Measurements from ENCODE around the gene C3.

The C3 gene

GRCh38 chr19:6685962-6686627 is 34.4 kb downstream of the C3 start:
- DNase-seq (ENCODE audit: extremely low read depth, insufficient read length) = no peak
- TF ChIP-seq CTCF (IDR thresholded peaks at IDR 0.05; ENCODE audit: insufficient read depth, low read length, poor library complexity, severe bottlenecking) = no peak
- H3K36me3 ChIP-seq (ENCODE audit: control insufficient read depth, insufficient read depth, low read length) = no peaks in the 10 kb centered on the region
- H3K27me3 ChIP-seq (replicated peaks; ENCODE audit: control insufficient read depth, insufficient read depth, low read length) = no peaks in the 10 kb centered on the region
- no peak overlapping the region for H3K4me3 ChIP-seq (replicated peaks; ENCODE audit: low read depth, low read length)

GRCh38 chr19:6685482-6685881 is 35.0 kb downstream of the C3 start:
- Histone ChIP-seq H3K4me3 (replicated peaks; ENCODE audit: low read depth, low read length) (no peak overlapping the region), H3K27me3 (replicated peaks; ENCODE audit: control insufficient read depth, insufficient read depth, low read length) (no peaks in the 10 kb centered on the region), H3K36me3 (ENCODE audit: control insufficient read depth, insufficient read depth, low read length) (no peaks in the 10 kb centered on the region)
- DNase-seq (ENCODE audit: extremely low read depth, insufficient read length) = no peak
- TF ChIP-seq CTCF (IDR thresholded peaks at IDR 0.05; ENCODE audit: insufficient read depth, low read length, poor library complexity, severe bottlenecking) = no peak

GRCh38 chr19:6683971-6684370 is 36.5 kb downstream of the C3 start:
- no peak for TF ChIP-seq CTCF (IDR thresholded peaks at IDR 0.05; ENCODE audit: insufficient read depth, low read length, poor library complexity, severe bottlenecking)
- Histone ChIP-seq H3K27me3 (replicated peaks; ENCODE audit: control insufficient read depth, insufficient read depth, low read length) (no peaks in the 10 kb centered on the region), H3K4me3 (replicated peaks; ENCODE audit: low read depth, low read length) (no peak overlapping the region), H3K36me3 (ENCODE audit: control insufficient read depth, insufficient read depth, low read length) (no peaks in the 10 kb centered on the region)
- no peak for DNase-seq (ENCODE audit: extremely low read depth, insufficient read length)

GRCh38 chr19:6682607-6683128 is 37.8 kb downstream of the C3 start:
- no peak for DNase-seq (ENCODE audit: extremely low read depth, insufficient read length)
- Histone ChIP-seq H3K36me3 (ENCODE audit: control insufficient read depth, insufficient read depth, low read length) (no peaks in the 10 kb centered on the region), H3K27me3 (replicated peaks; ENCODE audit: control insufficient read depth, insufficient read depth, low read length) (no peaks in the 10 kb centered on the region), H3K4me3 (replicated peaks; ENCODE audit: low read depth, low read length) (no peak overlapping the region)
- TF ChIP-seq CTCF (IDR thresholded peaks at IDR 0.05; ENCODE audit: insufficient read depth, low read length, poor library complexity, severe bottlenecking) = no peak

GRCh38 chr19:6680141-6680540 is 40.3 kb downstream of the C3 start:
- DNase-seq (ENCODE audit: extremely low read depth, insufficient read length) = no peak
- H3K4me3 ChIP-seq (replicated peaks; ENCODE audit: low read depth, low read length) = no peak overlapping the region
- H3K27me3 ChIP-seq (replicated peaks; ENCODE audit: control insufficient read depth, insufficient read depth, low read length) = no peaks in the 10 kb centered on the region
- no peak for TF ChIP-seq CTCF (IDR thresholded peaks at IDR 0.05; ENCODE audit: insufficient read depth, low read length, poor library complexity, severe bottlenecking)
- no peaks in the 10 kb centered on the region for H3K36me3 ChIP-seq (ENCODE audit: control insufficient read depth, insufficient read depth, low read length)

- no peak overlapping the region for H3K4me3 ChIP-seq (replicated peaks; ENCODE audit: low read depth, low read length)
- no peaks in the 10 kb centered on the region for H3K36me3 ChIP-seq (ENCODE audit: control insufficient read depth, insufficient read depth, low read length)
- TF ChIP-seq CTCF (IDR thresholded peaks at IDR 0.05; ENCODE audit: insufficient read depth, low read length, poor library complexity, severe bottlenecking) = no peak
- H3K27me3 ChIP-seq (replicated peaks; ENCODE audit: control insufficient read depth, insufficient read depth, low read length) = no peaks in the 10 kb centered on the region
- no peak for DNase-seq (ENCODE audit: extremely low read depth, insufficient read length)
Observed at GRCh38 chr19:6679139-6679538, 41.3 kb downstream of the C3 start.

Data from GM06990 (cell line).